ENCODE results near the gene USP11.

DNA sequence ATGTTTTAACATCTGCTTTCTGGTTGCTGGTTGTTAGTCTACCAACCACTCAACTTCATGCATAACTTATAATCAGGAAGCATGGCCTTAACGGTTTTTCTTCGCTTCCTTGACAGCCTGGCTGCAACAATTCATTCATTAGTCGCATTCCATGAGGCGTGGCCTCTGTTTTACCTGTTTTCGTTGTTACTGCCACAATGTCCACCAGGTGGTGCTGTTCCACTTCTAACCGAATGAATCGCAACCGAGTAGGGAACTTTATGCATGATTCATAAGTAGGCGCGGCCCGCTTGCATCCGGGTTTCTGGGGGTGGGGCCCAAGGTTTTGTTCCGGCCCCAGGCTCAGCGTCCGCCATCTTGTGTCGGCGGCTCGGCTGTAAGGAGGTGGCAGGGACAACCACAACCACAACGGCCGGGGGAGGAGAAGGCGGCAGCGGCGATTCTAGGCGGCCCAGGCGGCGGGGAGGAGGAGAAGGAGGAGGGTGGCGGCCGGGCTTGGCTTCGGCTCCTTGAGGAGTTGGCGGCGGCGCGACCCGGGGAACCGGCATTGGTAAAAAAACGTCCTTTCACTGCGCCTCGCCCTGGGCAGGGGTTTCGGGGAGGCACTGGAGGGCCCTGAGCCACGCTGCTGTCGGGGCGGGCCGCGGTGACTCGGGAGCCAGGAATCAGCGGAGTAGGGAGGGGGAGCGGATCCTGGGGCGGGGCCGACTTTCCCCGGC is 39.2 kb upstream of the USP11 start, which contains the start of gene UBA1:
- TF ChIP-seq EZH2 (IDR thresholded peaks at IDR 0.05) (no peak), POLR2AphosphoS5 (IDR thresholded peaks at IDR 0.05; ENCODE audit: borderline replicate concordance, low read depth, low read length) (peak; percentile 90), FOXP2 (optimal IDR thresholded peaks at IDR 0.05; ENCODE audit: control extremely low read depth, extremely low read length, insufficient read depth) (peak; percentile 78)

Data from SK-N-MC (cell line).